Keratinocyte (primary cell): Measurements from ENCODE around the gene MED27. TPM values are rescaled to one million over a fixed set of nuclear protein-coding genes. Genes with fewer than 3 reads are reported as not detected.

ENCODE experiments used
- DNase-seq: peaks from one replicate; pipeline ENCODE4 v3.0.0-alpha.2; 2011; ENCODE audit warnings: low read depth, missing footprints, low spot score
- FAIRE-seq: peaks from 2 replicates; lab custom pipeline; 2011; peaks lifted over from hg19 to GRCh38; lab: Jason Lieb, UNC
- H2AFZ ChIP-seq: 2 replicates; pipeline ENCODE4 v1.6.0; 2012; ENCODE audit warnings: low read length, control low read depth, inconsistent platforms; ENCODE audit not compliant: control insufficient read depth
- H3K27ac ChIP-seq: 2 replicates; pipeline ENCODE4 v1.5.1; 2011; ENCODE audit warnings: low read length; ENCODE audit not compliant: control insufficient read depth, insufficient read depth
- H3K27me3 ChIP-seq: 3 replicates; pipeline ENCODE4 v1.6.0; 2011; ENCODE audit warnings: low read length; ENCODE audit not compliant: control insufficient read depth, insufficient read depth; ENCODE audit errors: extremely low read depth
- H3K36me3 ChIP-seq, 2 experiments: 2 replicates in 1 of 2; 3 replicates in 1 of 2; pipeline ENCODE4 v1.5.1; 2011; ENCODE audit warnings: low read length in 2 of 2, mild to moderate bottlenecking in 1 of 2; ENCODE audit not compliant: control insufficient read depth in 2 of 2, insufficient read depth in 2 of 2; ENCODE audit errors: extremely low read depth in 1 of 2
- H3K4me1 ChIP-seq: 3 replicates; pipeline ENCODE4 v1.5.1; 2011; ENCODE audit warnings: low read length; ENCODE audit not compliant: control insufficient read depth, insufficient read depth; ENCODE audit errors: extremely low read depth
- H3K4me2 ChIP-seq: 3 replicates; pipeline ENCODE4 v1.6.0; 2011; ENCODE audit warnings: low read depth, low read length; ENCODE audit not compliant: control insufficient read depth, insufficient read depth; ENCODE audit errors: extremely low read depth
- H3K4me3 ChIP-seq, 3 experiments: fragments of 200-600 bp in 1 of 3; sonication (generic) in 1 of 3; 2 replicates in 2 of 3; 3 replicates in 1 of 3; pipeline ENCODE4 v1.5.1; 2011 to 2016; ENCODE audit warnings: low read length in 3 of 3, mild to moderate bottlenecking in 3 of 3, control low read depth in 2 of 3, inconsistent platforms in 1 of 3, low read depth in 1 of 3, mixed read lengths in 1 of 3, mixed run types in 1 of 3, moderate library complexity in 1 of 3; ENCODE audit not compliant: control insufficient read depth in 2 of 3, insufficient read depth in 2 of 3; ENCODE audit errors: extremely low read depth in 1 of 3
- H3K79me2 ChIP-seq: 2 replicates; pipeline ENCODE4 v1.6.0; 2012; ENCODE audit warnings: low read length; ENCODE audit not compliant: control insufficient read depth, insufficient read depth
- H3K9ac ChIP-seq: 3 replicates; pipeline ENCODE4 v1.6.0; 2011; ENCODE audit warnings: low read length; ENCODE audit not compliant: control insufficient read depth, insufficient read depth; ENCODE audit errors: extremely low read depth
- H3K9me1 ChIP-seq: 3 replicates; pipeline ENCODE4 v1.6.0; 2011; ENCODE audit warnings: low read length; ENCODE audit not compliant: control insufficient read depth, insufficient read depth; ENCODE audit errors: extremely low read depth
- H3K9me3 ChIP-seq: 2 replicates; pipeline ENCODE4 v1.5.1; 2012; ENCODE audit warnings: low read depth, low read length; ENCODE audit not compliant: control insufficient read depth
- H4K20me1 ChIP-seq: 3 replicates; pipeline ENCODE4 v1.6.0; 2011; ENCODE audit warnings: low read length; ENCODE audit not compliant: control insufficient read depth, insufficient read depth; ENCODE audit errors: extremely low read depth
- EZH2 ChIP-seq: IDR thresholded peaks from one replicate; pipeline ENCODE4 v1.6.1; 2012; ENCODE audit warnings: inconsistent platforms, mild to moderate bottlenecking, low read length, moderate library complexity
- dilution Hi-C: fragments of 300-500 bp; cut with MboI; formaldehyde crosslinking; loops from one replicate; pipeline ENCODE4 v1.7.0; 2020; ENCODE audit warnings: low sequenced_read_pairs; ENCODE audit not compliant: extremely low pct_ligation_motif_present
- polyA plus RNA-seq, 5 experiments: library from polyadenylated mRNA; depleted of rRNA in 3 of 5; stranded (reverse) in 3 of 5; stranded (forward) in 1 of 5; unstranded in 1 of 5; fragments of >200 nt; gene quantifications; 1 replicate in 1 of 5; 2 replicates in 3 of 5; 3 replicates in 1 of 5; pipeline versions ENCODE4 v1.2.1 to v1.2.3, GENCODE V29; 2011 to 2012; ENCODE audit warnings: missing spikeins in 2 of 5, low read depth in 1 of 5, low replicate concordance in 1 of 5
- TF ChIP-seq, protein P1 (sequence below), 3 experiments: IDR thresholded peaks in 1 of 3; conservative IDR thresholded peaks in 1 of 3; optimal IDR thresholded peaks in 1 of 3; 2 replicates in 2 of 3; 3 replicates in 1 of 3; pipeline versions ENCODE3 to v1.5.1; 2011; ENCODE audit warnings: low read length in 3 of 3, mild to moderate bottlenecking in 3 of 3, moderate library complexity in 2 of 3, control low read depth in 1 of 3, inconsistent platforms in 1 of 3; ENCODE audit not compliant: insufficient read depth in 2 of 3; ENCODE audit errors: extremely low read depth in 1 of 3

MED27 gene
- polyA plus RNA-seq, 1 donor (not counting 4 experiments of a cell fraction or from before 2014, with no cell fraction given): 39.0 TPM

GRCh38 chr9:131863306-131863896 is 216.3 kb downstream of the MED27 start:
- FAIRE-seq (no peak), DNase-seq (no peak)
- Histone ChIP-seq H3K4me1 (no peaks in the 10 kb centered on the region), H3K27me3 (no peaks in the 10 kb centered on the region), H3K4me3 (no peak overlapping the region), H4K20me1 (no peaks in the 10 kb centered on the region), H3K36me3 (no peaks in the 10 kb centered on the region), H3K9me3 (no peaks in the 10 kb centered on the region), H3K9me1 (no peaks in the 10 kb centered on the region), H3K4me2 (no peak overlapping the region), H3K79me2 (no peaks in the 10 kb centered on the region), H3K9ac (no peak overlapping the region), H2AFZ (no peak overlapping the region), H3K27ac (no peak overlapping the region)
- dilution Hi-C loops: no loop called here
- TF ChIP-seq EZH2: no peak
- TF ChIP-seq, protein P1, sequence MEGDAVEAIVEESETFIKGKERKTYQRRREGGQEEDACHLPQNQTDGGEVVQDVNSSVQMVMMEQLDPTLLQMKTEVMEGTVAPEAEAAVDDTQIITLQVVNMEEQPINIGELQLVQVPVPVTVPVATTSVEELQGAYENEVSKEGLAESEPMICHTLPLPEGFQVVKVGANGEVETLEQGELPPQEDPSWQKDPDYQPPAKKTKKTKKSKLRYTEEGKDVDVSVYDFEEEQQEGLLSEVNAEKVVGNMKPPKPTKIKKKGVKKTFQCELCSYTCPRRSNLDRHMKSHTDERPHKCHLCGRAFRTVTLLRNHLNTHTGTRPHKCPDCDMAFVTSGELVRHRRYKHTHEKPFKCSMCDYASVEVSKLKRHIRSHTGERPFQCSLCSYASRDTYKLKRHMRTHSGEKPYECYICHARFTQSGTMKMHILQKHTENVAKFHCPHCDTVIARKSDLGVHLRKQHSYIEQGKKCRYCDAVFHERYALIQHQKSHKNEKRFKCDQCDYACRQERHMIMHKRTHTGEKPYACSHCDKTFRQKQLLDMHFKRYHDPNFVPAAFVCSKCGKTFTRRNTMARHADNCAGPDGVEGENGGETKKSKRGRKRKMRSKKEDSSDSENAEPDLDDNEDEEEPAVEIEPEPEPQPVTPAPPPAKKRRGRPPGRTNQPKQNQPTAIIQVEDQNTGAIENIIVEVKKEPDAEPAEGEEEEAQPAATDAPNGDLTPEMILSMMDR (optimal IDR thresholded peaks at IDR 0.05 in 1 of 3, IDR thresholded peaks at IDR 0.05 in 1 of 3, conservative IDR thresholded peaks at IDR 0.05 in 1 of 3; ENCODE audit: extremely low read depth in 1 of 3, insufficient read depth in 2 of 3, low read length in 3 of 3): no peak

- no peak overlapping the region for H2AFZ ChIP-seq
- H3K27me3 ChIP-seq: no peaks in the 10 kb centered on the region
- no peak for TF ChIP-seq EZH2
- TF ChIP-seq, protein P1 (optimal IDR thresholded peaks at IDR 0.05 in 1 of 3, IDR thresholded peaks at IDR 0.05 in 1 of 3, conservative IDR thresholded peaks at IDR 0.05 in 1 of 3; ENCODE audit: extremely low read depth in 1 of 3, insufficient read depth in 2 of 3, low read length in 3 of 3): no peak
- DNase-seq: no peak
- no peaks in the 10 kb centered on the region for H4K20me1 ChIP-seq
- H3K79me2 ChIP-seq: no peaks in the 10 kb centered on the region
- no peak overlapping the region for H3K4me3 ChIP-seq
- no peak for FAIRE-seq
- dilution Hi-C loops: no loop called here
- H3K9me1 ChIP-seq: no peaks in the 10 kb centered on the region
- H3K9ac ChIP-seq: no peak overlapping the region
- H3K4me1 ChIP-seq: no peaks in the 10 kb centered on the region
- no peaks in the 10 kb centered on the region for H3K9me3 ChIP-seq
- H3K4me2 ChIP-seq: no peak overlapping the region
- no peak overlapping the region for H3K27ac ChIP-seq
- H3K36me3 ChIP-seq: no peaks in the 10 kb centered on the region
Measured at GRCh38 chr9:131862261-131862660, 217.4 kb downstream of the MED27 start.
